ENCODE measurements around the gene HIRA. TPM values are rescaled to one million over a fixed set of nuclear protein-coding genes. Genes with fewer than 3 reads are reported as not detected.
A peak's percentile ranks its signal among the peaks of the same experiment; 100 is the strongest.

Gene HIRA
- total and polyA plus RNA-seq, 9 of the 15 experiments (the other 6 are each of a cell fraction or from before 2014, with no cell fraction given), result 0.96 to 132 (median 58.4) TPM

- TF ChIP-seq, protein P1, sequence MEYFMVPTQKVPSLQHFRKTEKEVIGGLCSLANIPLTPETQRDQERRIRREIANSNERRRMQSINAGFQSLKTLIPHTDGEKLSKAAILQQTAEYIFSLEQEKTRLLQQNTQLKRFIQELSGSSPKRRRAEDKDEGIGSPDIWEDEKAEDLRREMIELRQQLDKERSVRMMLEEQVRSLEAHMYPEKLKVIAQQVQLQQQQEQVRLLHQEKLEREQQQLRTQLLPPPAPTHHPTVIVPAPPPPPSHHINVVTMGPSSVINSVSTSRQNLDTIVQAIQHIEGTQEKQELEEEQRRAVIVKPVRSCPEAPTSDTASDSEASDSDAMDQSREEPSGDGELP (CRISPR knock-in tag; IDR thresholded peaks at IDR 0.05; ENCODE audit: borderline replicate concordance), result no peak
- TF ChIP-seq RBM14 (IDR thresholded peaks at IDR 0.05; ENCODE audit: borderline replicate concordance, insufficient read depth, low read depth, low read length), result 0 out of 2 replicates have a peak, but pooled peaks have one; percentile 96
- TF ChIP-seq, protein P2, sequence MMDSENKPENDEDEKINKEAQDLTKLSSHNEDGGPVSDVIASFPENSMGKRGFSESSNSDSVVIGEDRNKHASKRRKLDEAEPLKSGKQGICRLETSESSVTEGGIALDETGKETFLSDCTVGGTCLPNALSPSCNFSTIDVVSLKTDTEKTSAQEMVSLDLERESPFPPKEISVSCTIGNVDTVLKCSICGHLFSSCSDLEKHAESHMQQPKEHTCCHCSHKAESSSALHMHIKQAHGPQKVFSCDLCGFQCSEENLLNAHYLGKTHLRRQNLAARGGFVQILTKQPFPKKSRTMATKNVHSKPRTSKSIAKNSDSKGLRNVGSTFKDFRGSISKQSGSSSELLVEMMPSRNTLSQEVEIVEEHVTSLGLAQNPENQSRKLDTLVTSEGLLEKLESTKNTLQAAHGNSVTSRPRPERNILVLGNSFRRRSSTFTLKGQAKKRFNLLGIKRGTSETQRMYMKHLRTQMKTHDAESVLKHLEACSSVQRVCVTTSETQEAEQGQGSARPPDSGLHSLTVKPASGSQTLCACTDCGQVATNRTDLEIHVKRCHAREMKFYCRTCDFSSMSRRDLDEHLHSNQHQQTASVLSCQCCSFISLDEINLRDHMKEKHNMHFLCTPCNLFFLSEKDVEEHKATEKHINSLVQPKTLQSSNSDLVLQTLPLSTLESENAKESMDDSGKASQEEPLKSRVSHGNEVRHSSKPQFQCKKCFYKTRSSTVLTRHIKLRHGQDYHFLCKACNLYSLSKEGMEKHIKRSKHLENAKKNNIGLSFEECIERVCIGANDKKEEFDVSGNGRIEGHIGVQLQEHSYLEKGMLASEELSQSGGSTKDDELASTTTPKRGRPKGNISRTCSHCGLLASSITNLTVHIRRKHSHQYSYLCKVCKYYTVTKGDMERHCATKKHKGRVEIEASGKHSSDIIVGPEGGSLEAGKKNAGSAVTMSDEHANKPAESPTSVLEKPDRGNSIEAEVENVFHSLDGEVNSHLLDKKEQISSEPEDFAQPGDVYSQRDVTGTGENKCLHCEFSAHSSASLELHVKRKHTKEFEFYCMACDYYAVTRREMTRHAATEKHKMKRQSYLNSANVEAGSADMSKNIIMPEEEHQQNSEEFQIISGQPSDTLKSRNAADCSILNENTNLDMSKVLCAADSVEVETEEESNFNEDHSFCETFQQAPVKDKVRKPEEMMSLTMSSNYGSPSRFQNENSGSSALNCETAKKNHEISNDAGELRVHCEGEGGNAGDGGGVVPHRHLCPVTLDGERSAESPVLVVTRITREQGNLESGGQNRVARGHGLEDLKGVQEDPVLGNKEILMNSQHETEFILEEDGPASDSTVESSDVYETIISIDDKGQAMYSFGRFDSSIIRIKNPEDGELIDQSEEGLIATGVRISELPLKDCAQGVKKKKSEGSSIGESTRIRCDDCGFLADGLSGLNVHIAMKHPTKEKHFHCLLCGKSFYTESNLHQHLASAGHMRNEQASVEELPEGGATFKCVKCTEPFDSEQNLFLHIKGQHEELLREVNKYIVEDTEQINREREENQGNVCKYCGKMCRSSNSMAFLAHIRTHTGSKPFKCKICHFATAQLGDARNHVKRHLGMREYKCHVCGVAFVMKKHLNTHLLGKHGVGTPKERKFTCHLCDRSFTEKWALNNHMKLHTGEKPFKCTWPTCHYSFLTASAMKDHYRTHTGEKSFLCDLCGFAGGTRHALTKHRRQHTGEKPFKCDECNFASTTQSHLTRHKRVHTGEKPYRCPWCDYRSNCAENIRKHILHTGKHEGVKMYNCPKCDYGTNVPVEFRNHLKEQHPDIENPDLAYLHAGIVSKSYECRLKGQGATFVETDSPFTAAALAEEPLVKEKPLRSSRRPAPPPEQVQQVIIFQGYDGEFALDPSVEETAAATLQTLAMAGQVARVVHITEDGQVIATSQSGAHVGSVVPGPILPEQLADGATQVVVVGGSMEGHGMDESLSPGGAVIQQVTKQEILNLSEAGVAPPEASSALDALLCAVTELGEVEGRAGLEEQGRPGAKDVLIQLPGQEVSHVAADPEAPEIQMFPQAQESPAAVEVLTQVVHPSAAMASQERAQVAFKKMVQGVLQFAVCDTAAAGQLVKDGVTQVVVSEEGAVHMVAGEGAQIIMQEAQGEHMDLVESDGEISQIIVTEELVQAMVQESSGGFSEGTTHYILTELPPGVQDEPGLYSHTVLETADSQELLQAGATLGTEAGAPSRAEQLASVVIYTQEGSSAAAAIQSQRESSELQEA (IDR thresholded peaks at IDR 0.05; ENCODE audit: low read depth), result no peak
- no peak for TF ChIP-seq NFIC (IDR thresholded peaks at IDR 0.05)
- TF ChIP-seq CCNT2 (IDR thresholded peaks at IDR 0.05; ENCODE audit: borderline replicate concordance, extremely low read depth, insufficient read length, low read depth, low read length), result no peak
- no peak; the same call in 1 of the 2 replicates for TF ChIP-seq NFE2L1 (tag; IDR thresholded peaks at IDR 0.05; ENCODE audit: borderline replicate concordance, low read depth)
- TF ChIP-seq SOX6 (IDR thresholded peaks at IDR 0.05), result no peak
- TF ChIP-seq POU5F1 (IDR thresholded peaks at IDR 0.05; ENCODE audit: borderline replicate concordance, low read depth, low read length, partially characterized antibody), result no peak
- TF ChIP-seq, protein P3, sequence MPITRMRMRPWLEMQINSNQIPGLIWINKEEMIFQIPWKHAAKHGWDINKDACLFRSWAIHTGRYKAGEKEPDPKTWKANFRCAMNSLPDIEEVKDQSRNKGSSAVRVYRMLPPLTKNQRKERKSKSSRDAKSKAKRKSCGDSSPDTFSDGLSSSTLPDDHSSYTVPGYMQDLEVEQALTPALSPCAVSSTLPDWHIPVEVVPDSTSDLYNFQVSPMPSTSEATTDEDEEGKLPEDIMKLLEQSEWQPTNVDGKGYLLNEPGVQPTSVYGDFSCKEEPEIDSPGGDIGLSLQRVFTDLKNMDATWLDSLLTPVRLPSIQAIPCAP (CRISPR knock-in tag; IDR thresholded peaks at IDR 0.05; ENCODE audit: borderline replicate concordance), result no peak
- TF ChIP-seq, protein P4, sequence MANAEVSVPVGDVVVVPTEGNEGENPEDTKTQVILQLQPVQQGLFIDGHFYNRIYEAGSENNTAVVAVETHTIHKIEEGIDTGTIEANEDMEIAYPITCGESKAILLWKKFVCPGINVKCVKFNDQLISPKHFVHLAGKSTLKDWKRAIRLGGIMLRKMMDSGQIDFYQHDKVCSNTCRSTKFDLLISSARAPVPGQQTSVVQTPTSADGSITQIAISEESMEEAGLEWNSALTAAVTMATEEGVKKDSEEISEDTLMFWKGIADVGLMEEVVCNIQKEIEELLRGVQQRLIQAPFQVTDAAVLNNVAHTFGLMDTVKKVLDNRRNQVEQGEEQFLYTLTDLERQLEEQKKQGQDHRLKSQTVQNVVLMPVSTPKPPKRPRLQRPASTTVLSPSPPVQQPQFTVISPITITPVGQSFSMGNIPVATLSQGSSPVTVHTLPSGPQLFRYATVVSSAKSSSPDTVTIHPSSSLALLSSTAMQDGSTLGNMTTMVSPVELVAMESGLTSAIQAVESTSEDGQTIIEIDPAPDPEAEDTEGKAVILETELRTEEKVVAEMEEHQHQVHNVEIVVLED (CRISPR knock-in tag; IDR thresholded peaks at IDR 0.05), result peak; percentile 90
- TF ChIP-seq NR0B1 (IDR thresholded peaks at IDR 0.05; ENCODE audit: partially characterized antibody), result no peak
These were observed 48.0 kb upstream of the HIRA start, which contains the start of gene CDC45 (continued) for GRCh38 chr22:19479355-19480172.
